ENCODE measurements around the gene EGFL7. TPM values are rescaled to one million over a fixed set of nuclear protein-coding genes. Genes with fewer than 3 reads are reported as not detected.

Gene EGFL7
- polyA plus RNA-seq (2013, experiment 1 of 2; ENCODE audit: insufficient read length) = 13.0 TPM
- 13.8 TPM for polyA plus RNA-seq (2013, experiment 2 of 2; ENCODE audit: insufficient read length)

- no peak for DNase-seq
Measured at GRCh38 chr9:136662656-136663581, at the start of gene EGFL7. Gene EGFL7, plus strand, starts transcription at chr9:136662916. Its CDS starts 5,367 bp downstream, at chr9:136668283.

- DNase-seq = no peak
Measured at GRCh38 chr9:136613824-136614371, 48.8 kb upstream of the EGFL7 start.

GRCh38 chr9:136614372-136614922 is 48.3 kb upstream of the EGFL7 start:
- peak; percentile 74 for DNase-seq

- no peak for DNase-seq
Measured at GRCh38 chr9:136614967-136615623, 47.6 kb upstream of the EGFL7 start.

GRCh38 chr9:136615631-136616306 is 46.9 kb upstream of the EGFL7 start:
- no peak for DNase-seq

- DNase-seq = no peak
Measured at GRCh38 chr9:136616307-136616635, 46.4 kb upstream of the EGFL7 start.

GRCh38 chr9:136616948-136617695 is 45.6 kb upstream of the EGFL7 start:
- DNase-seq = no peak

- no peak for DNase-seq
Measured at GRCh38 chr9:136617746-136618579, 44.8 kb upstream of the EGFL7 start.

- DNase-seq = no peak
Measured at GRCh38 chr9:136618580-136619547, 43.9 kb upstream of the EGFL7 start.

- DNase-seq = no peak
Measured at GRCh38 chr9:136619742-136620440, 42.8 kb upstream of the EGFL7 start.

- DNase-seq = no peak
Measured at GRCh38 chr9:136620441-136621018, 42.2 kb upstream of the EGFL7 start.

- no peak for DNase-seq
Measured at GRCh38 chr9:136621019-136621733, 41.5 kb upstream of the EGFL7 start.

- no peak for DNase-seq
Measured at GRCh38 chr9:136621734-136622093, 41.0 kb upstream of the EGFL7 start.

GRCh38 chr9:136622538-136622948 is 40.2 kb upstream of the EGFL7 start:
- no peak for DNase-seq

GRCh38 chr9:136623016-136623841 is 39.5 kb upstream of the EGFL7 start:
- DNase-seq = no peak

GRCh38 chr9:136623842-136624183 is 38.9 kb upstream of the EGFL7 start:
- no peak for DNase-seq

All from fibroblast of skin of abdomen (primary cell).